H9 (cell line): ENCODE measurements around the gene DCX. TPM values are rescaled to one million over a fixed set of nuclear protein-coding genes. Genes with fewer than 3 reads are reported as not detected.

Experiments used
- DNase-seq: peaks from one replicate; pipeline ENCODE4 v3.0.0-alpha.2; 2017
- H2AFZ ChIP-seq: one replicate; pipeline ENCODE4 v1.6.1; 2013; ENCODE audit warnings: mild to moderate bottlenecking, low read length, control low read depth, moderate library complexity
- H2AK5ac ChIP-seq: 2 replicates; pipeline ENCODE4 v1.6.1; 2013; ENCODE audit warnings: low read length, control low read depth, mixed read lengths; ENCODE audit not compliant: insufficient read length
- H2BK120ac ChIP-seq: one replicate; pipeline ENCODE4 v1.6.1; 2013; ENCODE audit warnings: low read depth, mild to moderate bottlenecking, low read length, control low read depth, inconsistent platforms; ENCODE audit not compliant: poor library complexity, severe bottlenecking
- H2BK12ac ChIP-seq: 2 replicates; pipeline ENCODE4 v1.6.1; 2013; ENCODE audit warnings: low read length, control low read depth, mixed read lengths, low read depth; ENCODE audit not compliant: insufficient read length
- H2BK15ac ChIP-seq: 2 replicates; pipeline ENCODE4 v1.6.1; 2013; ENCODE audit warnings: low read depth, low read length, control low read depth
- H2BK20ac ChIP-seq: one replicate; pipeline ENCODE4 v1.6.1; 2013; ENCODE audit warnings: low read depth, mild to moderate bottlenecking, low read length, control low read depth, inconsistent platforms; ENCODE audit not compliant: poor library complexity, severe bottlenecking
- H2BK5ac ChIP-seq: 2 replicates; pipeline ENCODE4 v1.6.1; 2013; ENCODE audit warnings: low read length, control low read depth, mixed read lengths; ENCODE audit not compliant: insufficient read length
- H3K14ac ChIP-seq: 2 replicates; pipeline ENCODE4 v1.6.1; 2013; ENCODE audit warnings: low read length, control low read depth; ENCODE audit not compliant: insufficient read depth
- H3K18ac ChIP-seq: 2 replicates; pipeline ENCODE4 v1.6.1; 2013; ENCODE audit warnings: low read depth, mild to moderate bottlenecking, mixed read lengths, low read length, control low read depth; ENCODE audit not compliant: insufficient read length
- H3K23ac ChIP-seq: 2 replicates; pipeline ENCODE4 v1.6.1; 2013; ENCODE audit warnings: low read length, control low read depth, mixed read lengths, low read depth; ENCODE audit not compliant: insufficient read length
- H3K23me2 ChIP-seq: 2 replicates; pipeline ENCODE4 v1.6.1; 2013; ENCODE audit warnings: low read depth, mild to moderate bottlenecking, mixed read lengths, low read length, control low read depth; ENCODE audit not compliant: insufficient read length, poor library complexity, severe bottlenecking
- H3K27ac ChIP-seq: 2 replicates; pipeline ENCODE4 v1.5.1; 2013; ENCODE audit warnings: low read length, control low read depth, mixed read lengths, low read depth; ENCODE audit not compliant: insufficient read length
- H3K27me3 ChIP-seq: 2 replicates; pipeline ENCODE4 v1.6.1; 2013; ENCODE audit warnings: low read length, control low read depth, inconsistent platforms; ENCODE audit not compliant: insufficient read depth
- H3K4ac ChIP-seq: 2 replicates; pipeline ENCODE4 v1.6.1; 2013; ENCODE audit warnings: low read depth, mild to moderate bottlenecking, control low read depth, inconsistent platforms, low read length, moderate library complexity
- H3K4me1 ChIP-seq: 2 replicates; pipeline ENCODE4 v1.6.1; 2013; ENCODE audit warnings: low read length, control low read depth, inconsistent platforms; ENCODE audit not compliant: insufficient read depth
- H3K4me2 ChIP-seq: 2 replicates; pipeline ENCODE4 v1.6.1; 2013; ENCODE audit warnings: low read length, control low read depth, mixed read lengths; ENCODE audit not compliant: insufficient read length, insufficient read depth
- H3K56ac ChIP-seq: 2 replicates; pipeline ENCODE4 v1.6.1; 2013; ENCODE audit warnings: low read depth, mild to moderate bottlenecking, mixed read lengths, low read length, control low read depth; ENCODE audit not compliant: insufficient read length
- H3K79me1 ChIP-seq: 2 replicates; pipeline ENCODE4 v1.6.1; 2013; ENCODE audit warnings: low read depth, mild to moderate bottlenecking, moderate library complexity, low read length, control low read depth, inconsistent platforms; ENCODE audit not compliant: insufficient read depth, poor library complexity, severe bottlenecking
- H3K79me2 ChIP-seq: 2 replicates; pipeline ENCODE4 v1.6.1; 2013; ENCODE audit warnings: low read length, control low read depth, inconsistent platforms; ENCODE audit not compliant: insufficient read depth
- H3K9ac ChIP-seq: 2 replicates; pipeline ENCODE4 v1.6.1; 2013; ENCODE audit warnings: low read length, control low read depth, mixed read lengths; ENCODE audit not compliant: insufficient read length; ENCODE audit errors: extremely low read depth
- H3K9me3 ChIP-seq: one replicate; pipeline ENCODE4 v1.6.1; 2013; ENCODE audit warnings: low read depth, low read length, inconsistent platforms; ENCODE audit not compliant: control insufficient read depth
- H3T11ph ChIP-seq: one replicate; pipeline ENCODE4 v1.6.1; 2013; ENCODE audit warnings: mild to moderate bottlenecking, low read length, control low read depth, inconsistent platforms
- H4K20me1 ChIP-seq: one replicate; pipeline ENCODE4 v1.6.1; 2013; ENCODE audit not compliant: control insufficient read depth, insufficient read length, insufficient read depth
- H4K5ac ChIP-seq: 2 replicates; pipeline ENCODE4 v1.6.1; 2013; ENCODE audit warnings: low read depth, mild to moderate bottlenecking, mixed read lengths, low read length, control low read depth; ENCODE audit not compliant: insufficient read length
- H4K8ac ChIP-seq: replicated peaks from 2 replicates; pipeline ENCODE4 v1.6.1; 2013; ENCODE audit warnings: low read length, control low read depth, mixed read lengths, low read depth; ENCODE audit not compliant: insufficient read length
- H4K91ac ChIP-seq: 2 replicates; pipeline ENCODE4 v1.6.1; 2013; ENCODE audit warnings: low read depth, mild to moderate bottlenecking, moderate library complexity, mixed read lengths, low read length, control low read depth; ENCODE audit not compliant: insufficient read length
- H3K27ac Mint-ChIP-seq, 3 experiments: 2 replicates in 2 of 3; 3 replicates in 1 of 3; pipeline ENCODE4 v1.8.0; 2020 to 2021; ENCODE audit warnings: mixed read lengths in 3 of 3, mild to moderate bottlenecking in 1 of 3, moderate library complexity in 1 of 3
- H3K27me3 Mint-ChIP-seq: 2 replicates; pipeline ENCODE4 v1.8.0; 2021; ENCODE audit warnings: low read depth, mild to moderate bottlenecking, moderate library complexity, mixed read lengths
- H3K36me3 Mint-ChIP-seq, 3 experiments: 2 replicates in 2 of 3; 3 replicates in 1 of 3; pipeline ENCODE4 v1.8.0; 2020 to 2021; ENCODE audit warnings: low read depth in 3 of 3, mixed read lengths in 3 of 3; ENCODE audit not compliant: insufficient read depth in 1 of 3
- H3K4me1 Mint-ChIP-seq, 2 experiments: 2 replicates each; pipeline ENCODE4 v1.8.0; 2020; ENCODE audit warnings: mixed read lengths in 2 of 2
- H3K4me3 Mint-ChIP-seq, 2 experiments: 2 replicates in 1 of 2; 3 replicates in 1 of 2; pipeline ENCODE4 v1.8.0; 2020 to 2021; ENCODE audit warnings: mild to moderate bottlenecking in 2 of 2, mixed read lengths in 2 of 2, moderate library complexity in 1 of 2
- H3K9me3 Mint-ChIP-seq, 2 experiments: 2 replicates in 1 of 2; 3 replicates in 1 of 2; pipeline ENCODE4 v1.8.0; 2020; ENCODE audit warnings: mild to moderate bottlenecking in 2 of 2, mixed read lengths in 2 of 2, moderate library complexity in 1 of 2
- WGBS: extraction: QIAGEN DNeasy Blood & Tissue Kit; methylation state at CpG from one replicate; pipeline ENCODE4 v1.1.7; 2013; ENCODE audit warnings: missing lambda C conversion rate, low lambda C conversion rate, mixed read lengths; ENCODE audit not compliant: insufficient read length; ENCODE audit errors: extremely low coverage; 5-methylcytosine and 5-hydroxymethylcytosine counted together
- total RNA-seq: library from RNA; stranded (reverse); gene quantifications from 2 replicates; pipeline ENCODE4 v1.2.1, GENCODE V29; 2021
- TF ChIP-seq, protein P1 (sequence below): fragments of 200-600 bp; sonication (generic); conservative IDR thresholded peaks from 3 replicates; pipeline ENCODE4 v1.8.0; 2021; ENCODE audit warnings: antibody characterized with exemption, mild to moderate bottlenecking

Gene DCX
- total RNA-seq, 1 experiment from 2014 or later, result 2.0 TPM

DNA sequence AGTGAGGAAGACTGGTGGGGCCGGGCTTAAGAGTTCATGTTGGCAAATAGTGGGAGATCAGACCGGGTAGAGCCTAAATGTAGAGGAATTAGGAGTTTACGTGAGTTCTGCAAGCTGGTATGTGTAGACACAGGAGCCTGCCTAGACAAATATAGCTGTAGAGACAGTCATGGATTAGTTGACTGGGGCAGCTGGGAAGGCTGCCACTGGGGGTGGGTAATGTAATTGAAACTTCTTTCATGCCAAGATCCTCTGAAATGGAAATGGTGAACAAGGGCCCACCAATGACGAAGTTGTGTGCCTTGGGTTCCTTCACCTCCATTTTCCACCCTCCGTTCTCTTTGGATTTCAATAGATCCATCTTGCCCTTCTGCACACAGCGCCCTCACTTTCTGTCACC is 129.9 kb downstream of the DCX start:
- H4K8ac ChIP-seq, result no peak overlapping the region
- no peak overlapping the region for H4K91ac ChIP-seq
- no peak overlapping the region for H3K14ac ChIP-seq
- no peak overlapping the region for H3T11ph ChIP-seq
- H4K5ac ChIP-seq, result no peak overlapping the region
- no peaks in the 10 kb centered on the region for H3K79me1 ChIP-seq
- no peak overlapping the region for H3K23ac ChIP-seq
- no peak overlapping the region for H2AFZ ChIP-seq
- no peak overlapping the region for H2BK5ac ChIP-seq
- Mint-ChIP-seq H3K36me3 (no peaks in the 10 kb centered on the region), H3K4me3 (no peak overlapping the region), H3K27ac (no peak overlapping the region), H3K9me3 (no peaks in the 10 kb centered on the region), H3K27me3 (peaks cover 5% of the 10 kb centered on the region), H3K4me1 (no peaks in the 10 kb centered on the region)
- no peak overlapping the region for H3K4ac ChIP-seq
- H3K27me3 ChIP-seq, result no peaks in the 10 kb centered on the region; the same call in 1 of the 2 replicates
- H2BK12ac ChIP-seq, result no peak overlapping the region
- H3K4me1 ChIP-seq, result no peaks in the 10 kb centered on the region
- H3K9me3 ChIP-seq, result no peaks in the 10 kb centered on the region
- no CpG with 5 or more reads among the region's 6 CpGs for WGBS
- no peak overlapping the region for H3K4me2 ChIP-seq
- TF ChIP-seq, protein P1, sequence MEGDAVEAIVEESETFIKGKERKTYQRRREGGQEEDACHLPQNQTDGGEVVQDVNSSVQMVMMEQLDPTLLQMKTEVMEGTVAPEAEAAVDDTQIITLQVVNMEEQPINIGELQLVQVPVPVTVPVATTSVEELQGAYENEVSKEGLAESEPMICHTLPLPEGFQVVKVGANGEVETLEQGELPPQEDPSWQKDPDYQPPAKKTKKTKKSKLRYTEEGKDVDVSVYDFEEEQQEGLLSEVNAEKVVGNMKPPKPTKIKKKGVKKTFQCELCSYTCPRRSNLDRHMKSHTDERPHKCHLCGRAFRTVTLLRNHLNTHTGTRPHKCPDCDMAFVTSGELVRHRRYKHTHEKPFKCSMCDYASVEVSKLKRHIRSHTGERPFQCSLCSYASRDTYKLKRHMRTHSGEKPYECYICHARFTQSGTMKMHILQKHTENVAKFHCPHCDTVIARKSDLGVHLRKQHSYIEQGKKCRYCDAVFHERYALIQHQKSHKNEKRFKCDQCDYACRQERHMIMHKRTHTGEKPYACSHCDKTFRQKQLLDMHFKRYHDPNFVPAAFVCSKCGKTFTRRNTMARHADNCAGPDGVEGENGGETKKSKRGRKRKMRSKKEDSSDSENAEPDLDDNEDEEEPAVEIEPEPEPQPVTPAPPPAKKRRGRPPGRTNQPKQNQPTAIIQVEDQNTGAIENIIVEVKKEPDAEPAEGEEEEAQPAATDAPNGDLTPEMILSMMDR, result no peak
- no peak overlapping the region for H3K56ac ChIP-seq
- H2BK20ac ChIP-seq, result no peak overlapping the region
- no peak overlapping the region for H2BK120ac ChIP-seq
- no peaks in the 10 kb centered on the region for H4K20me1 ChIP-seq
- H3K27ac ChIP-seq, result no peak overlapping the region
- no peak overlapping the region for H3K9ac ChIP-seq
- no peaks in the 10 kb centered on the region for H3K23me2 ChIP-seq
- H2BK15ac ChIP-seq, result no peak overlapping the region
- H2AK5ac ChIP-seq, result no peak overlapping the region
- no peaks in the 10 kb centered on the region for H3K79me2 ChIP-seq
- no peak overlapping the region for H3K18ac ChIP-seq
- DNase-seq, result no peak
